Heart right ventricle (tissue), 16 donors: ENCODE data around the gene NRP2. TPM values are rescaled to one million over a fixed set of nuclear protein-coding genes. Genes with fewer than 3 reads are reported as not detected.

ENCODE experiments used
- ATAC-seq, 8 donors: fragments of 200-7000 bp; cut with Tn5 transposase; one replicate each; pipeline ENCODE4 v1.9.1; 2020; ENCODE audit warnings: mild to moderate bottlenecking in 8 of 8, moderate library complexity in 8 of 8, moderate number of reproducible peaks in 1 of 8
- DNase-seq, 2 donors: peaks; one replicate each; pipeline ENCODE4 v3.0.0-alpha.2; 2020
- H3K27ac ChIP-seq, 10 donors: fragments of 200-600 bp; sonication (generic) in 2 of 10; one replicate each; pipeline versions ENCODE4 v1.5.0 to v1.8.0; 2020 to 2022; ENCODE audit warnings: mild to moderate bottlenecking in 3 of 10
- H3K27me3 ChIP-seq, 7 donors: fragments of 200-600 bp; one replicate each; pipeline ENCODE4 v1.8.0; 2021 to 2022; ENCODE audit warnings: mild to moderate bottlenecking in 2 of 7
- H3K36me3 ChIP-seq, 9 donors: fragments of 200-600 bp; sonication (generic) in 1 of 9; one replicate each; pipeline versions ENCODE4 v1.5.0 to v1.8.0; 2020 to 2022; ENCODE audit warnings: mild to moderate bottlenecking in 2 of 9
- H3K4me1 ChIP-seq, 9 donors: fragments of 200-600 bp; sonication (generic) in 1 of 9; one replicate each; pipeline versions ENCODE4 v1.5.0 to v1.8.0; 2020 to 2022; ENCODE audit warnings: mild to moderate bottlenecking in 4 of 9
- H3K4me3 ChIP-seq, 10 donors: fragments of 200-600 bp; sonication (generic) in 2 of 10; one replicate each; pipeline versions ENCODE4 v1.5.0 to v1.8.0; 2020 to 2022; ENCODE audit warnings: mild to moderate bottlenecking in 7 of 10, moderate library complexity in 2 of 10
- H3K9me3 ChIP-seq, 11 donors: fragments of 200-600 bp in 10 of 11; sonication (generic) in 2 of 11; one replicate each; pipeline versions ENCODE4 v1.5.0 to v1.8.0; 2013 to 2022; ENCODE audit warnings: mild to moderate bottlenecking in 2 of 11, control low read depth in 1 of 11, moderate library complexity in 1 of 11
- CTCF ChIP-seq, 9 donors: fragments of 200-600 bp; sonication (generic) in 2 of 9; IDR thresholded peaks; one replicate each; pipeline versions ENCODE4 v1.5.0 to v1.8.0; 2021 to 2022; ENCODE audit warnings: antibody characterized with exemption in 9 of 9, mild to moderate bottlenecking in 5 of 9, moderate library complexity in 1 of 9
- WGBS, 2 donors: extraction: QIAGEN DNeasy Blood & Tissue Kit; methylation state at CpG; one replicate each; pipeline ENCODE4 v1.1.7; 2013; ENCODE audit warnings: inconsistent platforms in 1 of 2; 5-methylcytosine and 5-hydroxymethylcytosine counted together
- intact Hi-C, 10 donors: fragments of 100-400 bp; cut with DNase I; formaldehyde crosslinking; loops; one replicate each; pipeline versions ENCODE4 v1.11.1 to v1.14.2; 2022
- polyA plus RNA-seq, 2 donors: library from polyadenylated mRNA; stranded (reverse); fragments of 200-250 nt; gene quantifications; one replicate each; pipeline ENCODE4 v1.2.3, GENCODE V29; 2013
- total RNA-seq, 10 donors: library from RNA; stranded (reverse); fragmentation: NEBNext Ultra II Directional in 3 of 10; extraction: Animal tissue kit (Norgen Biotek cat#: 25700) in 3 of 10; gene quantifications; one replicate each; pipeline versions ENCODE4 v1.2.1 to v1.2.4, GENCODE V29; 2021 to 2023
- donor health status: Arrhythmogenic right ventricular cardiomyopathy.
- donor health status: ischemic (EF 13 %, LVEDD 7.1; RV severe dilation, severe dysfunction).
- donor health status: healthy with polysubstance abuse.
- donor health status: DM: no; HTN: yes; CAD: no.
- donor health status: DM: no; HTN: no; CAD: no.
- donor health status: ischemic (EF 25% LVEDD 6.9; RV normal size, moderate dysfunction).
- donor health status: ischemic (EF 25% LVEDD 5.7; RV mildly dilated, moderate dysfunction).
- donor health status: healthy.
- donor health status: DM: yes; HTN: yes; CAD: no.
- donor health status: Ischemic cardiomyopathy.
- donor health status: ischemic (EF 35%, LVEDD 5.7; RV mildly dilated, moderate dysfunction).
- donor health status: nonischemic (EF 11% LVEDD 7.7; RV severe dilation, severe dysfunction).
- donor health status: DM: yes; HTN: yes; CAD: no.
- donor health status: PGD.
- donor health status: ischemic (EF 29% LVEDD 5.4; RV normal size, mild dysfunction).
- donor health status: nonischemic (EF 23%, LVEDD 6.1; RV moderate dilation, normal function).

The NRP2 gene
- total and polyA plus RNA-seq, 12 donors, result 2.5 to 29.4 (median 8.6) TPM

- no peak for ATAC-seq
- WGBS, 2 donors, result 96 to 97% methylated on average over 5 of the region's 5 CpGs
- Histone ChIP-seq H3K4me1 (peaks cover 0 to 7% (median 0%) of the 10 kb centered on the region in 9 donors), H3K9me3 (peaks cover 0 to 15% (median 0%) of the 10 kb centered on the region in 11 donors), H3K27ac (no peak overlapping the region), H3K27me3 (peaks cover 0 to 7% (median 4%) of the 10 kb centered on the region in 7 donors), H3K36me3 (no peaks in the 10 kb centered on the region), H3K4me3 (no peak overlapping the region)
- no peak for TF ChIP-seq CTCF (IDR thresholded peaks at IDR 0.05)
- intact Hi-C loops, result no loop called here
- no peak for DNase-seq
Measured at GRCh38 chr2:205644018-205644417, 38.3 kb upstream of the NRP2 start.

- ATAC-seq (no peak), DNase-seq (no peak)
- H3K36me3 ChIP-seq, result no peaks in the 10 kb centered on the region
- no peak overlapping the region for H3K27ac ChIP-seq
- no peak for TF ChIP-seq CTCF (IDR thresholded peaks at IDR 0.05)
- 85 to 89% methylated on average over 8 of the region's 8 CpGs for WGBS, 2 donors
- peaks cover 0 to 7% (median 0%) of the 10 kb centered on the region in 9 donors for H3K4me1 ChIP-seq
- H3K27me3 ChIP-seq, result peaks cover 0 to 6% (median 4%) of the 10 kb centered on the region in 7 donors
- H3K9me3 ChIP-seq, result no peaks in the 10 kb centered on the region
- intact Hi-C loops, result no loop called here
- no peak overlapping the region for H3K4me3 ChIP-seq
Measured at GRCh38 chr2:205646680-205647079, 35.6 kb upstream of the NRP2 start.

- Histone ChIP-seq H3K4me1 (no peaks in the 10 kb centered on the region), H3K9me3 (no peaks in the 10 kb centered on the region), H3K27ac (no peak overlapping the region), H3K27me3 (no peaks in the 10 kb centered on the region), H3K4me3 (no peak overlapping the region), H3K36me3 (no peaks in the 10 kb centered on the region)
- TF ChIP-seq CTCF (IDR thresholded peaks at IDR 0.05), result no peak
- peak in 6 of 8 donors; percentile 29 to 74 (median 61) for ATAC-seq
- intact Hi-C loops, result no loop called here
- WGBS, 2 donors, result 78 to 80% methylated on average over 4 of the region's 4 CpGs
- no peak for DNase-seq
Measured at GRCh38 chr2:205650450-205650849, 31.9 kb upstream of the NRP2 start.

- no peak for TF ChIP-seq CTCF (IDR thresholded peaks at IDR 0.05)
- Histone ChIP-seq H3K4me1 (no peaks in the 10 kb centered on the region), H3K27ac (no peak overlapping the region), H3K36me3 (no peaks in the 10 kb centered on the region), H3K4me3 (no peak overlapping the region), H3K27me3 (no peaks in the 10 kb centered on the region), H3K9me3 (no peaks in the 10 kb centered on the region)
- intact Hi-C loops, result no loop called here
- ATAC-seq (no peak), DNase-seq (no peak)
- WGBS, 2 donors, result 96 to 98% methylated on average over 7 of the region's 7 CpGs
Measured at GRCh38 chr2:205650931-205651330, 31.4 kb upstream of the NRP2 start.
